ENCODE results near the gene SLC22A23.

The SLC22A23 gene

GRCh38 chr6:3347826-3348225 lies 109.0 kb downstream of the SLC22A23 start:
- no peak overlapping the region for H3K27ac ChIP-seq
- no peak for TF ChIP-seq CTCF (IDR thresholded peaks at IDR 0.05)
- TF ChIP-seq ZFX (IDR thresholded peaks at IDR 0.05; ENCODE audit: borderline replicate concordance) = no peak

GRCh38 chr6:3347247-3347646 lies 109.6 kb downstream of the SLC22A23 start:
- TF ChIP-seq CTCF (IDR thresholded peaks at IDR 0.05) (no peak), ZFX (IDR thresholded peaks at IDR 0.05; ENCODE audit: borderline replicate concordance) (no peak)

GRCh38 chr6:3346476-3346875 lies 110.4 kb downstream of the SLC22A23 start:
- TF ChIP-seq ZFX (IDR thresholded peaks at IDR 0.05; ENCODE audit: borderline replicate concordance) (no peak), CTCF (IDR thresholded peaks at IDR 0.05) (no peak)
- H3K27ac ChIP-seq = no peak overlapping the region

More at GRCh38 chr6:3347247-3347646, 109.6 kb downstream of the SLC22A23 start:
- H3K27ac ChIP-seq = no peak overlapping the region

GRCh38 chr6:3345836-3346235 lies 111.0 kb downstream of the SLC22A23 start:
- TF ChIP-seq CTCF (IDR thresholded peaks at IDR 0.05) = no peak
- H3K27ac ChIP-seq = no peak overlapping the region

GRCh38 chr6:3343089-3343883 lies 113.6 kb downstream of the SLC22A23 start:
- no peak for TF ChIP-seq ZFX (IDR thresholded peaks at IDR 0.05; ENCODE audit: borderline replicate concordance)
- no peak for TF ChIP-seq CTCF (IDR thresholded peaks at IDR 0.05)
- no peak overlapping the region for H3K27ac ChIP-seq

GRCh38 chr6:3341467-3341866 lies 115.4 kb downstream of the SLC22A23 start:
- TF ChIP-seq CTCF (IDR thresholded peaks at IDR 0.05) (no peak), ZFX (IDR thresholded peaks at IDR 0.05; ENCODE audit: borderline replicate concordance) (no peak)
- no peak overlapping the region for H3K27ac ChIP-seq

- no peak overlapping the region for H3K27ac ChIP-seq
- no peak for TF ChIP-seq CTCF (IDR thresholded peaks at IDR 0.05)
Observed at GRCh38 chr6:3340894-3341293, 116.0 kb downstream of the SLC22A23 start.

Measured in 22Rv1 (cell line).